Epidermal melanocyte (primary cell): ENCODE data around the gene BRD1.
"Not testable (repeated sequence)": the region's sequence is repeated elsewhere in the genome, so short reads cannot be mapped to it uniquely, and the experiment has no call there.

Experiments
- DNase-seq: peaks from one replicate; pipeline ENCODE4 v3.0.0; 2011; ENCODE audit warnings: low spot score; ENCODE audit not compliant: insufficient read length

Gene BRD1

DNA sequence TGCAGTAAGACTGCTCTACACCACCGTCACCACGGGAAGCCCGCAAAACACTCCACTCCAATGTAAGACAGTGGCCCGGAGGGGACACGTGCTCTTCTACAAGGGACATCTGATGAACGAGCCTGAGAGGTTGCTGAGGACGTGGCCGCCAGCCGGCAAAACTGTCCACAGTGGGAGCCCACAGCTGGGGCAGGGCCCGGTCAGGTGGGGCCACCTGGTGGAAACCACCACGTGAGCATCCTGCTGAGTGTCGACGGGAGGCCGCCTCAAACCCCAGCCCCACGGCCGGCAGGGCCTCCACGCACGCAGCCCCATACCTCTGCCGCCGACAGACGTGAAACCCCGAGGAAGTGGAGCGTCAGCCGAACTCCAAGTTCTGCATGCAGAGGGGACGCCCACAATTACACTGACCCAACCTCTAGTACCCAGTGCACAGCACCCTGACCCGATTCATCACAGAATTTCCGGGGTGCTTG is 42.6 kb downstream of the BRD1 start:
- DNase-seq: no peak

DNA sequence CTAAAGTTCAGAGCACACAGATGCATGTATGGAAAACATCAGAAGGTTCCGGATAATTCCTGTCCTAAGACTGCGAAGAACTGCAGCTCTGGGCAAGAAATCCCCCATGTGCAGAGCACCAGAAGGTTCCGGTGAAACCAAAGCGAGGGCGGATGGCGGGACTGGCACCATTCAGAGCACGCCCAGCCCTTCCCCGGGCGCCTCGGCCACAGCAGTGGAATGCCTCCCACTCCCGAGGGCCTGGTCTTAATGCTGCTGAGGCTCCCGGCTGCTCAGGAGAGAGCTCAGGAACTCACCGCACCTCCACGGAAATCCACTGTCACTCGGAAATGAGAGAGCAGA is 43.1 kb downstream of the BRD1 start:
- DNase-seq: no peak

DNA sequence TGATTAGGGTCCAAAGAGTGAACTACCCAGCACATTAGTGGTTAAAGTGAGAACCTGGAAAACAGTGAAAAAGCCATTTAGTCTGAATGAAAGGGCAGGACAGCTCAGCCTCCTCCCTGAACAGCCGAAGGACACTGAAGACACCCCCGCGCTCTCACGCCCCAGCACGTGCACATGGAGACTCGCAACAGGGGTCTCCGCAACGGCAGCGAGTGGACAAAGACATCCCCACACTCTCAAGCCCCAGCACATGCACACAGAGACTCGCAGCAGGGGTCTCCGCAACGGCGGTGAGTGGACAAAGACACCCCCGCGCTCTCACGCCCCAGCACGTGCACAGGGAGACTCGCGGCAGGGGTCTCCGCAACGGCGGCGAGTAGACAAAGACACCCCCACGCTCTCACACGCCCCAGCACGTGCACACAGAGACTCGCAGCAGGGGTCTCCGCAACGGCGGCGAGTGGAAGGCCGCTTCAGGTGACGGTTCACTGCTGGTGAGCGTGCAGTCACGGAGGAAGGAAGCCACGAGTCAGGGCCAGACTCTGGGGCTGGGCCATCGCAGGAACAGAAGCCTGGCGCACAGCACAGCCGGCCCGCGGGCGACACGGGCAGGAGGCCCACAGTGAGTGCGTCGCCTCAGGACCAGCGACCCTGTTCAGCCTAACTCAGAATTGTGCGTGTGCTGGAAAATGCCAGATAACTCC is 43.6 kb downstream of the BRD1 start:
- no peak for DNase-seq

DNA sequence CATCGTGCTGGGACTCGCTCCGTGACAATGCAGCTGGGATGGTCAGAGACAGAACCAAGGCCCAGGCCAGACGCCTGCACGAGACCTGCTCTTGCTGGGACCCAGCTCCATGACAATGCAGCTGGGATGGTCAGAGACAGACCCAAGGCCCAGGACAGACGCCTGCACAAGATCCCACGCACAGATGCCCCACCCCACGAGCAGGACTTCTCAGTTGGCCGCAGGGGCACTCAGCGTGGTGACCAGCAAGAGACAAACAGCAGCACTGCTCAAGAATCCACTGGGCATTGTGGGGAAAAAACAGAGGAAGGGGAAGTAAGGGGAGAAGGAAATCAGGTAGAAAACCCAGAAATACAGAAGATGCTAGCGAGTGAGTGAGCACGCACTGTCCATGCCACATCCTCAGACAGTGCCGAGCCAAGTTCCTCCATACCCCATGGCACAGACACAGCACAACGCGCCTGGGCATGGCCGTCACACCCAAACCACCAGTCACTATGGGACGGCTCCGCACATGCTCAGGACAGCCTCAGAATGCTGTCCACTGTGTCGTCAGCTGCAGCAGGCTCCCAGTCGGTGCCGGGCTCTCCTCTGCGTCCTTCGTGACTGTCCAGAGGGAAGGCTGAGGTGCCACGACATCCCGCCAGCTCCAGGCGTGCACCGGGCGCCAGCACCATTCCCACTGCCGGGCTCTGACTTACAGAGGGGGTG is 44.5 kb downstream of the BRD1 start:
- DNase-seq: no peak

- DNase-seq: not testable (repeated sequence)
These were observed 45.8 kb downstream of the BRD1 start for GRCh38 chr22:49781886-49782285.

DNA sequence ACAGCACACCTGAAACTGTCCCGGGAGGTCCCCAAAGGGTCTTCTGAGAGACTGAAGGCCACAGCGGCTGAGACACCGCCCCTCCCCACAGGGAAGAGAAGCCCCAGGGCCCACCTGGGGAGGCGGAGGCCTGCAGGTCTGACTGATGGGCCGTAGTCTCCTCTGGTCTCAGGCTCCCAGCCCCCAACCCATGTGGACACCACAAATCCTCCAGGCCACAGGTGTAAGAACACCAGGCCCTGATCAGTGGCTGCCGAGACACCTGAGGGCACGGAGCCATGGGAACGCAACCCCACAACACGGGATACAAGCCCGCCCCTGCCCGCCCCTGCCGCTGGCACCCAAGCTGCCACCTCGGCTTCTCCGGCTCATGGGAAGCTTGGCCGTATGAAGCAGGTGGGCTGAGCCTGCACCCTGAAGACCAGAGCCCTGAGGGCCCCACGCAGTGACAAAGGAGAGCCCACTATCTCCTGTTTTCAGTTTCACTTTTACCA is 46.3 kb downstream of the BRD1 start:
- no peak for DNase-seq

DNA sequence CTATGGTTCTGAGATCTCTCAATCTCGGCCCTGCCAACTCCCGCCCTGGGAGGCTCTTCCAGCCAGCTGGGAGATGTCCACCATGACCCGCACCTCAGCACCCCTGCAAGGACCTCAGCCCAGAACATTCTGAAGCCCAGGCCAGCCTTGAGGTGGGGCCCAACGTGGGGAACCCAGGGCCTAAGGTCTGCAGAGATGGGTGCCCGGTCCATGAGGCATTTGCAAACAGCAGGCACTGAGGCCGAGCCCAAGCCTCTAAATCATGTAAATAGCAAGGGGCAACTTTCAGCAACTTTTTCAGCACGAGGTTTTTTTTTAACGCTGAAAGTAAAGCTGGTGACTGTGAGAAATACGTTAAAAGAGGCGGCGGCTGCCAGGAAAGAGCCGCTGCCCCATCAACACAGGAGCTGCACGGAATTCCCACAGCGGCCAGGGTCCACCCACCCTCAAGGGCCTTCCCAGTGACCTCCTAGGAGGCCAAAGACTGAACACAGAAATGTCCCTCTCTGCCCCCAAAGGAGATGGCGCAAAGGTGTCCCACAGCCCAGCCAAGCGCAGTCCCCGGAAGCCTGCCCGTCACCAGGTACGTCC is 46.9 kb downstream of the BRD1 start:
- DNase-seq: no peak

GRCh38 chr22:49779853-49780697 is 47.6 kb downstream of the BRD1 start:
- DNase-seq: no peak

DNA sequence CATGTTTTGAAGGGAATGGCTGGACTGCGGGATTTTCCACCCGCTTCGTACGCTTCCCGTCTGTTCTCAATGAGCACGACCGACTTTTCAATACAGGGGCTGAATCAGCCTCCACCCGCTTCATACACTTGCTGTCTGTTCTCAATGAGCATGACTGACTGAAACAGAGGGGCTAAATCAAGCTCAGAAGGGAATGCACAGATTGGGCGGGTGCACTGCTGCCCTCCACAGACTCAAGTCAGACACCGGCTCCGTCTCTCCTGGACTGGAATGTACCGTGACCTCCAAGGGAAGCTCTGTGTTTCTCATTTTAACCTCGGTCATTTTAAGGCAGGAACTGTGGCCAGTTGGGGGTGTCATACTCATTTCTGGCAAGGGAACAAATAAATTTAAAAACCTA is 48.5 kb downstream of the BRD1 start:
- no peak for DNase-seq

- no peak for DNase-seq
These were observed 50.0 kb downstream of the BRD1 start for GRCh38 chr22:49777569-49778249.

DNA sequence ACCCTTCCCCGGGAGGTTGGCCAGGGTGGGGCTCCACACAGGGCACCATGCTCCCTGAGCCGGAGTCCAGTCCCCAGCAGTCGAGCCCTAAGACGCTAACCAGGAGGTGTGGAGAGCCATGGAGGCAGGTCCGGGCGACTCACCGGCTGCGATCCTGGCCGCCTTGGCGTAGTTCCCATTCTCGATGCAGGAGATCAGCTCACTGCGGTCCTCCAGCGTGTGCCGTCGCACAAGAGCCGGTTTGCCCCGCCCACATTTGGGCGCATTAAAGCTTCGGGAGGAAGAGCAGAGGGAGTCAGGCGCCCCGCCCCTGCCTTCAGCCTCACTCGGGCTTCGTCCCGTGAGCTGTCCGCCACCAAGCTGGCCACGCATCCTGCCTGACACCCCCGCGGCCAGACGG is 50.8 kb downstream of the BRD1 start:
- no peak for DNase-seq

GRCh38 chr22:49775867-49776511 is 51.7 kb downstream of the BRD1 start:
- no peak for DNase-seq

DNA sequence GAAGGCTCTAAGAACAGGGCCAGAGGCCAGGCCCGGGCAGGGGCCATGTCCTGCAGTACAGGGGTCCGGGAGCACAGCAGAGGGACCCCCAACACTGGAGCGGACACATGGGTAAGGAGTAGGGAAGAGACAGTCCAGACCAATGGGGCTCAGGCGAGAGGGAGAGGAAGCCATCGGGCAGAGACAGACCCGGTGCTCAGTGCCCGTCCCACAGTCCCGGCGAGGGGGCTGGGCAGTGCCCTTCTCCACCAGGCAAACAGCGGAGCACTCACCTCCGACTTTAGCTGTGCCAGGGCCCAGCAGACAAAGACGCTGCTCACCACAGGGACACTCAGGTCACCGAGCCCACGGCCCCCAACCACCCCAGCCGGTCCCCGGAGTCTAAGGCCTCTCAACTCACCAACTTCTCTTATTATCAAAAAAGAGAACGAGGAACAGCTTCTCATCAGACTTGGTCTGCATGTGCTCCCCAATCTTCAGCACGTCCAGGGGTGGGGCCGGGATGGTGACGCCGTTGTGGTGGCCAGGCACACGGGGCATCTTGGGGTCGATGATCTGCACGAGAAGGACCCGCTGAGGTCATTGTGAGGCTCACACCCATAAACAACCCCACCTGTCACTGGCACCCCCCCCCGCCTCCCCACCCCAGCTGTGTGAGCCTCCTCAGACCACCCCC is 52.3 kb downstream of the BRD1 start:
- no peak for DNase-seq

DNA sequence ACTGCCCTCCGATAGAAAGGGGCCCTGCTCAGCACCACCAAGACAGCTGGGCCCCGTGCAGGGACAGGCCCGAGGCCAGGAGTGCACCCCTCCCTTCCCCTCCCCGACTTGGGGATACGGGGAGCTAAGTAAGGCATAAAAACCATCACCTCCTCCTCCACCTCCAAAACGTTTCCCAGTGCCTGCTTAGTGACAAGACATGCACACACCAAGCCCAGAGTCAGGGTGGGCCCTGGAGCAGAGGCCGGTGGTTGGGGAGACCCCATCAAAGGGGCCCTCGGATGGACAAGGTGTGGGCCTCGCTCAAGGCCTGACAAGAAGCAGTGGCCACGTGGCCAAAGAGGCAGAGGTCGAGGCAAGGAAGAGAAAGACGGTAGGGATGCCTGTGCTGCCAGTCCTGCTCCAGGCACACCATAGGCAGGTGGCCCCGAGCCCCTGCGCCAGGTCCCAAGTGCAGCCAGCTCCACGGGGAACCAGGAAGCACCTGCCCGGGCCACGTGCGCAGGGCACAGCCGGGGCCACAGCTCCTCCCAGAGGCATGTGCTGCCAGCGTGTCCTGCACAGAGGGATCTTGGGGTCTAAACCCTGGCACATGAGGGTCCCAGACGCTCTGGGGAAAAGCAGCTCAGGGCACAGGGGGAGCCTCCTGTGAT is 53.0 kb downstream of the BRD1 start:
- no peak for DNase-seq

GRCh38 chr22:49774046-49774445 is 53.6 kb downstream of the BRD1 start:
- no peak for DNase-seq

DNA sequence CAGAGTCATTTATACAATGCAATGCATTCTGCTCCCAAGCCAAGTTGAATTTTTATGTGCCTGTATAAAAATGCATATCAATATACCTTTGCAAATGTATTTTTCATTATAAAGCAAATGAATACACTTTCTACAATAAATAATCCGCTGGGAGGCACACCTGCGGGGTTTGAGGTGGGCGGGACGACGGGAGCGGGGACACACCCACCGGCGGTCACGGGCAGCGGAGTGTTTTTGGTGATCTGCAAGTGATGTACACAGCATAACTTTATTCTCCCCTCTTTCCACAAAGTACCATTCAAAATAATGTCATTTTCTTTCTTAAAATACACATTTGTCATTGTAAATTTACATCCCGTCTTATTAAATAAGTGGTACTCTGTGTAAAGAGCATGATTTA is 54.1 kb downstream of the BRD1 start:
- DNase-seq: no peak

GRCh38 chr22:49772692-49773091 is 55.0 kb downstream of the BRD1 start:
- no peak for DNase-seq

DNA sequence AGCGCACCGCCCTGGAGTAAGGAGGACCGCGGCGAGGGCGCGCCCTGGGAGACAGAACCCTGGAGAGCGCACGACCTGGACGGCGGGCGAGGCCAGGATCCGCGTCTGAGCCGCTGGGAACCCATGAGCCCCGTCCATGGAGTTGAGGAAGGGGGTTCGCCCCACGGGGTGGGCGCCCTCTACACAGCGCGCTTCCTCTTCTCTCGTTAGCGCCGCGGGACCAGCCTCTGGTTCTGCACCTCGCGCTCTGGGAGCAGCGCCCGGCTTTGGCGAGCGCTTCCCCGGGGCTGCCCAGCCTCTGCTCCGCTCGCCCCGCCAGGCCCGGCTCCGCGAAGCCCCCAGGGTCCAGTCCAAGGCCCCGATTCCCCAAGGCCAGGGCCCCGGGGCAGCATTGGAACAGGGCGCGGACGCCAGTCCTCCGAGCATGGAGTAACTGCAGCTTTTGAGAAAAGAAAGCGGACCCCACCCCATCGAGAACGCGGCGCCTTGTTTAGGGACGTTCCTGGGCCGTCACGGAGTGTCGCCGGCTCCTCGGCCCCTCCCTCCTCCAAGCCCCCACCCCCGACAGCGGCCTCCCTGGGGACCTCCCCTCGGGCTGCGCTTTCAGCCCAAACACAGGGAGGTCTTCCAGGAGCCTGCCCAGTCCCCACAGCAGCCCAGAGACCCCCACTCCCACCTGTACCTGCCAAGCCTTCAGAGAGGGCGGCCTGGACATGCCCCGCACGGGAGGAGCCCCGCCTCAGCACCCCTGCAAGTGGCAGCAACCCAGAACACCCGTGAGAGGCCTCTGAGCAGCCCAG is 56.2 kb downstream of the BRD1 start:
- DNase-seq: no peak
